ENCODE measurements around the gene SNTB2. TPM values are rescaled to one million over a fixed set of nuclear protein-coding genes. Genes with fewer than 3 reads are reported as not detected.
A peak's percentile ranks its signal among the peaks of the same experiment; 100 is the strongest.

The SNTB2 gene
- total RNA-seq, 2 experiments from 2014 or later: 11.8 to 13.0 TPM

DNA sequence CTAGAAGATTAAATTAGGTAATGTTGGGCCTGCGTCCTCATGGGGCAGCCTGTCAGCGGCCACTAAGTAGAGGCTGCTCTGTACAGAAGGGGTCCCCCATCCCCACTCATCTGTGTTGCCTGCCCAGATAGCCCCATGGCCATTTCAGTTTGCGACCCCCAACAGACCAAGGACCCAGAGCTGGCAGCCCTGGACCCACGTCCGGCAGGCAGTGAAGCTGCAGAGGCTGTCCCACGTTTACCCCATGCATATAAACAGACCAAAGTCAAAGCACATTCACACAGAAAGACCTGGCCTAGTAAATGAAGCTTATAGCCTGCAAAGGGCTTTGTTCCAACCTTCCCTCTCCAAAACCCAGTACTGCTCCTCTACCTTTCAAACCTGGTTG lies 138.8 kb downstream of the SNTB2 start:
- ChIA-PET POLR2A (interaction anchor here (0.8 to 7.2 kb wide), 5 partner anchors 10 to 239 kb away, joined by 3 to 93 read pairs (median 7); partner anchors contain the start of gene COG8), CTCF (interaction anchor here (1.1 to 1.3 kb wide), 2 partner anchors 13 to 15 kb away, joined by 3 to 4 read pairs; partner anchors contain the start of gene COG8)
- H3K36me3 Mint-ChIP-seq (ENCODE audit: low read depth): peaks cover 56% of the 10 kb centered on the region
- H3K4me3 Mint-ChIP-seq: peak overlapping the region; percentile 59
- H3K27ac Mint-ChIP-seq: peak overlapping the region; percentile 74
- DNase-seq (no peak), ATAC-seq (no peak)
- no peaks in the 10 kb centered on the region for H3K27me3 Mint-ChIP-seq
- TF ChIP-seq, protein P1, sequence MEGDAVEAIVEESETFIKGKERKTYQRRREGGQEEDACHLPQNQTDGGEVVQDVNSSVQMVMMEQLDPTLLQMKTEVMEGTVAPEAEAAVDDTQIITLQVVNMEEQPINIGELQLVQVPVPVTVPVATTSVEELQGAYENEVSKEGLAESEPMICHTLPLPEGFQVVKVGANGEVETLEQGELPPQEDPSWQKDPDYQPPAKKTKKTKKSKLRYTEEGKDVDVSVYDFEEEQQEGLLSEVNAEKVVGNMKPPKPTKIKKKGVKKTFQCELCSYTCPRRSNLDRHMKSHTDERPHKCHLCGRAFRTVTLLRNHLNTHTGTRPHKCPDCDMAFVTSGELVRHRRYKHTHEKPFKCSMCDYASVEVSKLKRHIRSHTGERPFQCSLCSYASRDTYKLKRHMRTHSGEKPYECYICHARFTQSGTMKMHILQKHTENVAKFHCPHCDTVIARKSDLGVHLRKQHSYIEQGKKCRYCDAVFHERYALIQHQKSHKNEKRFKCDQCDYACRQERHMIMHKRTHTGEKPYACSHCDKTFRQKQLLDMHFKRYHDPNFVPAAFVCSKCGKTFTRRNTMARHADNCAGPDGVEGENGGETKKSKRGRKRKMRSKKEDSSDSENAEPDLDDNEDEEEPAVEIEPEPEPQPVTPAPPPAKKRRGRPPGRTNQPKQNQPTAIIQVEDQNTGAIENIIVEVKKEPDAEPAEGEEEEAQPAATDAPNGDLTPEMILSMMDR (IDR thresholded peaks at IDR 0.05): no peak
- no peaks in the 10 kb centered on the region for H3K9me3 Mint-ChIP-seq
- intact Hi-C loops (cut with micrococcal nuclease): no loop called here
- peaks cover 42% of the 10 kb centered on the region for H3K4me1 Mint-ChIP-seq (ENCODE audit: low read depth)

GRCh38 chr16:69326172-69326873 lies 139.4 kb downstream of the SNTB2 start:
- intact Hi-C loops (cut with micrococcal nuclease): no loop called here
- H3K4me1 Mint-ChIP-seq (ENCODE audit: low read depth): peaks cover 44% of the 10 kb centered on the region
- no peaks in the 10 kb centered on the region for H3K27me3 Mint-ChIP-seq
- H3K27ac Mint-ChIP-seq: peak overlapping the region; percentile 74
- TF ChIP-seq, protein P1 (IDR thresholded peaks at IDR 0.05): no peak
- ATAC-seq: no peak
- no peak for DNase-seq
- ChIA-PET POLR2A (interaction anchor here (0.8 to 7.2 kb wide), 5 partner anchors 11 to 238 kb away, joined by 3 to 93 read pairs (median 7); partner anchors contain the start of gene COG8), CTCF (interaction anchor here (1.1 to 1.5 kb wide), 4 partner anchors 13 to 16 kb away, joined by 3 to 5 read pairs (median 4); partner anchors contain the start of gene COG8)
- H3K9me3 Mint-ChIP-seq: no peaks in the 10 kb centered on the region
- H3K4me3 Mint-ChIP-seq: peak overlapping the region; percentile 59
- H3K36me3 Mint-ChIP-seq (ENCODE audit: low read depth): peaks cover 52% of the 10 kb centered on the region

DNA sequence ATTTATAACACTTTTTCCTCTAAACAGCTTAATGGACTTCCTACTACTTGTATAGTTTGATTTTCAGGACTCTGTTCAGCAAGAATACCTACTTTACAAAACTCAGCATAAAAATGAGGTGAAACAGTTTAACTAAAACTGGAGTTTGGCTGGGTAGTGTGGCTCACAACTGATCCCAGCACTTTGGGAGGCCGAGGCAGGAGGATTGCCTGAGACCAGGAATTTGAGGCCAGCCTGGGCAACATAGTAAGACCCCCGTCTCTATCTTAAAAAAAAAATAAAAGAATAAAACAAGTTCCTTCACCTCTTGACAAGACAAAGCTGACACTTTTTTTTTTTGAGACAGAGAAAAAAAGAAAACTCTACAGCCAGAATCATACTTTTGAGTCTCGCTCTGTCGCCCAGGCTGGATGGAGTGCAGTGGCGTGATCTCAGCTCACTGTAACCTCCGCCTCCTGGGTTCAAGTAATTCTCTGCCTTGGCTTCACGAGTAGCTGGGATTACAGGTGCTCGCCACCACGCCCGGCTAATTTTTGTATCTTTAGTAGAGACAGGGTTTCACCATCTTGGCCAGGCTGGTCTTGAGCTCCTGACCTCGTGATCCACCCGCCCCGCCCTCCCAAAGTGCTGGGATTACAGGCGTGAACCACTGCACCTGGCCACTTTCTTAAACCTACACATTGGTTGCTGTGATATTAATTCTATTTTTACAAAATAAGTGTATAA lies 140.8 kb downstream of the SNTB2 start:
- Mint-ChIP-seq H3K27me3 (no peaks in the 10 kb centered on the region), H3K4me1 (ENCODE audit: low read depth) (peaks cover 39% of the 10 kb centered on the region), H3K4me3 (peak overlapping the region; percentile 84), H3K9me3 (no peaks in the 10 kb centered on the region), H3K27ac (peak overlapping the region; percentile 77), H3K36me3 (ENCODE audit: low read depth) (peaks cover 51% of the 10 kb centered on the region)
- ChIA-PET POLR2A (interaction anchor here (0.6 to 7.2 kb wide), 5 partner anchors 10 to 709 kb away, joined by 3 to 93 read pairs (median 21); partner anchors contain the start of genes COG8 and NIP7), CTCF (interaction anchor here (1.3 to 4.4 kb wide), 3 partner anchors 12 to 16 kb away, joined by 3 to 28 read pairs (median 5); partner anchors contain the start of genes COG8 and NIP7)
- DNase-seq: no peak
- ATAC-seq: no peak
- TF ChIP-seq, protein P1 (IDR thresholded peaks at IDR 0.05): no peak
- intact Hi-C loops (cut with micrococcal nuclease): no loop called here

DNA sequence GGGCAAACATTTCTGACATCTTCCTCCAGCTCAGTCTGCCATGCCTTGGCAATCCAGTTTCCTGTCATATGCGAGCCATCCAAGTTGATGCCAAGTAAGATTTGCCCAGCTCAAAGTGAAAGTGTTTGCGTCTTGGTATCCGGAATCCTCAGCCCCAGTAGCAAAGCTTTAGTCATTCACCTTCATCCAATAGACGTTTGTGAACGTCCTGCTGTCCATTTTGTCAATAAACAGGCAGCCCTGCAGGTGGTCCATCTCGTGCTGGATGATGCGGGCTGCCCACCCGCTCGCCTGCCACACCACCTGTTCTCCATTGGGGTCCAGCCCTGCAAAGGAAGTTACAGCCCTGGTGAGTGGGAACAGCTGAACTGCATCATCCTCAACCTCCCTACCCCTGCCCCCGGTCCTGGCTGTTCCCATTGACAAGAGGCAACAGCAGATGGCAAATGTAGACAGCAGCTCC lies 141.9 kb downstream of the SNTB2 start:
- intact Hi-C loops (cut with micrococcal nuclease): no loop called here
- H3K27me3 Mint-ChIP-seq: no peaks in the 10 kb centered on the region
- TF ChIP-seq, protein P1 (IDR thresholded peaks at IDR 0.05): no peak
- ATAC-seq: no peak
- H3K9me3 Mint-ChIP-seq: no peaks in the 10 kb centered on the region
- DNase-seq: no peak
- peak overlapping the region; percentile 80 for H3K27ac Mint-ChIP-seq
- peaks cover 40% of the 10 kb centered on the region for H3K4me1 Mint-ChIP-seq (ENCODE audit: low read depth)
- ChIA-PET POLR2A (interaction anchor here (0.6 to 7.2 kb wide), 5 partner anchors 11 to 236 kb away, joined by 3 to 93 read pairs (median 5); partner anchors contain the start of genes COG8 and NIP7), CTCF (interaction anchor here (1.0 to 4.4 kb wide), 3 partner anchors 11 to 426 kb away, joined by 3 to 28 read pairs (median 3); partner anchors contain the start of genes COG8, NIP7 and NOB1)
- H3K36me3 Mint-ChIP-seq (ENCODE audit: low read depth): peaks cover 54% of the 10 kb centered on the region
- H3K4me3 Mint-ChIP-seq: peak overlapping the region; percentile 84

Data from activated CD8-positive, alpha-beta T cell treated with anti-CD3 and anti-CD28 coated beads for 36 hours (primary cell).